Measurements from ENCODE around the gene TIAM2.
"Not testable (repeated sequence)": the region's sequence is repeated elsewhere in the genome, so short reads cannot be mapped to it uniquely, and the experiment has no call there.

Gene TIAM2

GRCh38 chr6:155183095-155183494 lies 188.0 kb downstream of the TIAM2 start:
- Histone ChIP-seq H4K20me1 (ENCODE audit: insufficient read depth) (no peaks in the 10 kb centered on the region), H3K79me2 (ENCODE audit: insufficient read depth, low read depth) (no peaks in the 10 kb centered on the region), H3K27ac (no peak overlapping the region), H3K4me3 (IDR thresholded peaks at IDR 0.05; ENCODE audit: insufficient read depth, low read depth, low read length) (no peak overlapping the region), H3K9ac (no peak overlapping the region), H3K36me3 (ENCODE audit: insufficient read depth) (no peaks in the 10 kb centered on the region), H3K27me3 (ENCODE audit: insufficient read depth, low read depth) (no peaks in the 10 kb centered on the region), H3K4me2 (no peak overlapping the region), H3K4me1 (ENCODE audit: low read depth, poor library complexity, severe bottlenecking) (peaks cover 26% of the 10 kb centered on the region), H2AFZ (ENCODE audit: low read depth) (no peak overlapping the region; the same call in 1 of the 2 replicates)
- TF ChIP-seq CTCF (conservative IDR thresholded peaks at IDR 0.05; ENCODE audit: low read depth, low read length), result no peak

- not testable (repeated sequence) for H3K4me2 ChIP-seq; H3K4me3 ChIP-seq (IDR thresholded peaks at IDR 0.05; ENCODE audit: insufficient read depth, low read depth, low read length); H3K27me3 ChIP-seq (ENCODE audit: insufficient read depth, low read depth); H4K20me1 ChIP-seq (ENCODE audit: insufficient read depth); H3K36me3 ChIP-seq (ENCODE audit: insufficient read depth); H3K27ac ChIP-seq; H3K9ac ChIP-seq; H3K79me2 ChIP-seq (ENCODE audit: insufficient read depth, low read depth); H2AFZ ChIP-seq (ENCODE audit: low read depth)
- H3K4me1 ChIP-seq (ENCODE audit: low read depth, poor library complexity, severe bottlenecking), result peaks cover 26% of the 10 kb centered on the region
Observed at GRCh38 chr6:155185041-155185440, 189.9 kb downstream of the TIAM2 start.

GRCh38 chr6:155185544-155185943 lies 190.4 kb downstream of the TIAM2 start:
- no peak overlapping the region for H2AFZ ChIP-seq (ENCODE audit: low read depth)

GRCh38 chr6:155186052-155186658 lies 191.0 kb downstream of the TIAM2 start:
- no peak overlapping the region for H2AFZ ChIP-seq (ENCODE audit: low read depth)

More at GRCh38 chr6:155185544-155185943, 190.4 kb downstream of the TIAM2 start:
- H3K36me3 ChIP-seq (ENCODE audit: insufficient read depth), result no peaks in the 10 kb centered on the region
- peaks cover 26% of the 10 kb centered on the region for H3K4me1 ChIP-seq (ENCODE audit: low read depth, poor library complexity, severe bottlenecking)
- no peaks in the 10 kb centered on the region for H4K20me1 ChIP-seq (ENCODE audit: insufficient read depth)
- no peak overlapping the region for H3K4me2 ChIP-seq
- H3K27me3 ChIP-seq (ENCODE audit: insufficient read depth, low read depth), result no peaks in the 10 kb centered on the region
- no peak overlapping the region for H3K9ac ChIP-seq
- H3K79me2 ChIP-seq (ENCODE audit: insufficient read depth, low read depth), result no peaks in the 10 kb centered on the region
- H3K4me3 ChIP-seq (IDR thresholded peaks at IDR 0.05; ENCODE audit: insufficient read depth, low read depth, low read length), result no peak overlapping the region
- no peak for TF ChIP-seq CTCF (conservative IDR thresholded peaks at IDR 0.05; ENCODE audit: low read depth, low read length)
- no peak overlapping the region for H3K27ac ChIP-seq

More at GRCh38 chr6:155186052-155186658, 191.0 kb downstream of the TIAM2 start:
- H3K36me3 ChIP-seq (ENCODE audit: insufficient read depth), result no peaks in the 10 kb centered on the region
- H3K27me3 ChIP-seq (ENCODE audit: insufficient read depth, low read depth), result no peaks in the 10 kb centered on the region
- no peak for TF ChIP-seq CTCF (conservative IDR thresholded peaks at IDR 0.05; ENCODE audit: low read depth, low read length)
- peaks cover 22% of the 10 kb centered on the region for H3K4me1 ChIP-seq (ENCODE audit: low read depth, poor library complexity, severe bottlenecking)
- H3K27ac ChIP-seq, result no peak overlapping the region
- H3K79me2 ChIP-seq (ENCODE audit: insufficient read depth, low read depth), result no peaks in the 10 kb centered on the region
- H3K4me2 ChIP-seq, result no peak overlapping the region
- H4K20me1 ChIP-seq (ENCODE audit: insufficient read depth), result no peaks in the 10 kb centered on the region
- no peak overlapping the region for H3K9ac ChIP-seq
- no peak overlapping the region for H3K4me3 ChIP-seq (IDR thresholded peaks at IDR 0.05; ENCODE audit: insufficient read depth, low read depth, low read length)
